GM19463 (cell line): Measurements from ENCODE around the gene ANKRD45.
A peak's percentile ranks its signal among the peaks of the same experiment; 100 is the strongest.
"Not testable (repeated sequence)": the region's sequence is repeated elsewhere in the genome, so short reads cannot be mapped to it uniquely, and the experiment has no call there.

Experiments used
- ATAC-seq: cut with Tn5 transposase; IDR thresholded peaks from one replicate; pipeline ENCODE4 v1.9.1; 2021; ENCODE audit warnings: mild to moderate bottlenecking, moderate library complexity; ENCODE audit not compliant: unreplicated experiment

ANKRD45 gene

GRCh38 chr1:173573596-173573995 lies 96.1 kb downstream of the ANKRD45 start:
- ATAC-seq: no peak

GRCh38 chr1:173572201-173572873 lies 97.3 kb downstream of the ANKRD45 start:
- ATAC-seq: no peak

- peak; percentile 87 for ATAC-seq
Measured at GRCh38 chr1:173570370-173571007, 99.2 kb downstream of the ANKRD45 start.

DNA sequence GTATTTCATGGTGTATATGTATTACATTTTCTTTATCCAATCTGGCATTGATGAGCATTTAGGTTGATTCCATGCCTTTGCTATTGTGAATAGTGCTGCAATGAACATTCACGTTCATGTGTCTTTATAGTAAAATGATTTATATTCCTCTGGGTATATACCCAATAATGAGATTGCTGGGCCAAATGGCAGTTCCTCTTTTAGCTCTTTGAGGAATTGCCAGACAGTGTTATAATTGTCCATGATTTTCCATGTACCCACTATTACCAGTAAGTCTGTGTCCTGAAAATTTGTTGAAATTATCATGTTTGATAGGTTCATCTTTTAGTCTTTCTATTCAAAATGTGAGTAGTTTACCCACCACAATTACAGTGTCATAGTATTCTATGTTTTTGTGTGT lies 101.2 kb downstream of the ANKRD45 start:
- ATAC-seq: no peak

DNA sequence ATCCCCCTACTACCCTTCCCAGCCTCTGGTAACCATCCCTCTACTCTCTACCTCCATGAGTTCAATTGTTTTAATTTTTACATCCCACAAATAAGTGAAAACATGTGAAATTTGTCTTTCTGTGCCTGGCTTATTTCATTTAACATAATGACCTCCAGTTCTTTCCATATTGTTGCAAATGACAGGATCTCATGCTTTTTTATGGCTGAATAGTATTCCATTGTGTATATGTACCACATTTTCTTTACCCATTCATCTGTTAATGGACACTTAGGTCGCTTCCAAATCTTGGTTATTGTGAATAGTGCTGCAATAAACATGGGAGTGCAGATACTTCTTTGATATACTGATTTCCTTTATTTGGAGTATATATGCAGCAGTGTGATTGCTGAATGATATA lies 105.8 kb downstream of the ANKRD45 start:
- not testable (repeated sequence) for ATAC-seq

GRCh38 chr1:173562813-173563212 lies 106.8 kb downstream of the ANKRD45 start:
- ATAC-seq: no peak

DNA sequence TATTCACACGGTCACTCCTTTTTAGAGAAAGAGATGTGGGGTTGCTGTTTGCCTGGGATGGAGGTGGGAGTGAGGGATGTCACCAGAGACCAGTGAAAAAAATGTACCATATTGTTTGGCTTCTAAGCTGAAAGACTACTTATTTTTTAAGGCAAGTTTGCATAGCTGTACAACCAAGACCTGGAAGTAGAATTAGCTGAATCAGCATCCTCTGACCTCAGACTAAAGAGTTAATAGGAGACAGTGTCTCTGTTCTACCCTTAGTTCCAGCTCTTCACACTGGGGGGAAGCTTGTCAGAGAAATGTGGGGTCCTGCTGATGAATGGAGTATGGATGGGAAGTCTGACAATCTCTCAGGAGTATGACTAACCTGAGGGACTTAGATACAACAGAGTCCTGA lies 108.4 kb downstream of the ANKRD45 start:
- no peak for ATAC-seq

GRCh38 chr1:173560285-173560880 lies 109.3 kb downstream of the ANKRD45 start:
- ATAC-seq: no peak
